GM10847 (cell line): ENCODE results near the gene PRKG1.

ENCODE experiments used
- POLR2A ChIP-seq: IDR thresholded peaks from 2 replicates; pipeline ENCODE4 v1.6.1; 2011; ENCODE audit not compliant: insufficient read length; ENCODE audit errors: extremely low read depth

PRKG1 gene

GRCh38 chr10:51707821-51708424 is 633.6 kb downstream of the PRKG1 start:
- TF ChIP-seq POLR2A: no peak

- TF ChIP-seq POLR2A: no peak
Observed at GRCh38 chr10:51708609-51709008, 634.3 kb downstream of the PRKG1 start.

- TF ChIP-seq POLR2A: no peak
Observed at GRCh38 chr10:51709324-51709972, 635.2 kb downstream of the PRKG1 start.

GRCh38 chr10:51711519-51711891 is 637.2 kb downstream of the PRKG1 start:
- TF ChIP-seq POLR2A: no peak

GRCh38 chr10:51716981-51717380 is 642.7 kb downstream of the PRKG1 start:
- TF ChIP-seq POLR2A: no peak

- TF ChIP-seq POLR2A: no peak
Observed at GRCh38 chr10:51718804-51719291, 644.6 kb downstream of the PRKG1 start.

- TF ChIP-seq POLR2A: no peak
Observed at GRCh38 chr10:51724038-51724437, 649.8 kb downstream of the PRKG1 start.

- TF ChIP-seq POLR2A: no peak
Observed at GRCh38 chr10:51729822-51730555, 655.7 kb downstream of the PRKG1 start.

GRCh38 chr10:51733057-51733456 is 658.8 kb downstream of the PRKG1 start:
- TF ChIP-seq POLR2A: no peak

- no peak for TF ChIP-seq POLR2A
Observed at GRCh38 chr10:51743146-51743545, 668.9 kb downstream of the PRKG1 start.

GRCh38 chr10:51744235-51745000 is 670.1 kb downstream of the PRKG1 start:
- TF ChIP-seq POLR2A: no peak

GRCh38 chr10:51745397-51745796 is 671.1 kb downstream of the PRKG1 start:
- TF ChIP-seq POLR2A: no peak

- no peak for TF ChIP-seq POLR2A
Observed at GRCh38 chr10:51747216-51747615, 672.9 kb downstream of the PRKG1 start.

- no peak for TF ChIP-seq POLR2A
Observed at GRCh38 chr10:51748959-51749358, 674.7 kb downstream of the PRKG1 start.

- TF ChIP-seq POLR2A: no peak
Observed at GRCh38 chr10:51758366-51758765, 684.1 kb downstream of the PRKG1 start.
